Activated CD8-positive, alpha-beta T cell treated with anti-CD3 and anti-CD28 coated beads, Interleukin-2, amount 10 ng/mL, durations not matched to agents 7 days and 5 days (primary cell): ENCODE measurements around the gene FARSA. TPM values are rescaled to one million over a fixed set of nuclear protein-coding genes. Genes with fewer than 3 reads are reported as not detected.
"Not testable (repeated sequence)": the region's sequence is repeated elsewhere in the genome, so short reads cannot be mapped to it uniquely, and the experiment has no call there.

ENCODE experiments used
- ATAC-seq: fragments of 150-1000 bp; cut with Tn5 transposase; one replicate; pipeline ENCODE4 v1.10.0; 2021; ENCODE audit warnings: moderate library complexity
- CTCF ChIA-PET: fragments of 350-600 bp; sonication (Branson Sonifier 250); formaldehyde crosslinking; loops from one replicate; lab custom pipeline; 2021; ENCODE audit warnings: antibody characterized with exemption; lab: Charles Lee
- POLR2A ChIA-PET: fragments of 350-600 bp; sonication (Branson Sonifier 250); formaldehyde crosslinking; loops from one replicate; lab custom pipeline; 2021; ENCODE audit warnings: antibody characterized with exemption; lab: Charles Lee
- DNase-seq: peaks from one replicate; pipeline ENCODE4 v3.0.0-alpha.2; 2020
- H3K27ac Mint-ChIP-seq: one replicate; pipeline ENCODE4 v1.8.0; 2021; ENCODE audit warnings: mild to moderate bottlenecking, mixed read lengths
- H3K27me3 Mint-ChIP-seq: one replicate; pipeline ENCODE4 v1.8.0; 2021; ENCODE audit warnings: low read depth, mixed read lengths
- H3K36me3 Mint-ChIP-seq: one replicate; pipeline ENCODE4 v1.8.0; 2021; ENCODE audit warnings: low read depth, mixed read lengths
- H3K4me1 Mint-ChIP-seq: one replicate; pipeline ENCODE4 v1.8.0; 2021; ENCODE audit warnings: low read depth, mixed read lengths
- H3K4me3 Mint-ChIP-seq: one replicate; pipeline ENCODE4 v1.8.0; 2021; ENCODE audit warnings: mild to moderate bottlenecking, mixed read lengths
- H3K9me3 Mint-ChIP-seq: one replicate; pipeline ENCODE4 v1.8.0; 2022; ENCODE audit warnings: mixed read lengths; ENCODE audit not compliant: insufficient read depth
- total RNA-seq, 2 experiments: library from RNA; stranded (reverse); gene quantifications; one replicate each; pipeline ENCODE4 v1.2.3, GENCODE V29; 2021

The FARSA gene
- total RNA-seq, 2 experiments from 2014 or later, result 98.8 to 106 TPM

GRCh38 chr19:12953799-12954611 lies 20.5 kb upstream of the FARSA start:
- Mint-ChIP-seq H3K36me3 (peaks cover 53% of the 10 kb centered on the region), H3K4me1 (peaks cover 62% of the 10 kb centered on the region), H3K4me3 (no peak overlapping the region), H3K27me3 (no peaks in the 10 kb centered on the region), H3K27ac (peak overlapping the region; percentile 70), H3K9me3 (no peaks in the 10 kb centered on the region)
- DNase-seq (no peak), ATAC-seq (no peak)
- POLR2A ChIA-PET, result interaction anchor here (0.6 to 0.9 kb wide), 3 partner anchors 12 to 188 kb away, joined by 3 read pairs; partner anchors contain the start of gene SYCE2
- CTCF ChIA-PET, result interaction anchor here (1.2 to 5.1 kb wide), 3 partner anchors 11 to 69 kb away, joined by 3 to 53 read pairs (median 11); partner anchors contain the start of gene GCDH

- DNase-seq, result no peak
- no peaks in the 10 kb centered on the region for H3K27me3 Mint-ChIP-seq
- no peaks in the 10 kb centered on the region for H3K9me3 Mint-ChIP-seq
- peaks cover 61% of the 10 kb centered on the region for H3K36me3 Mint-ChIP-seq
- H3K4me3 Mint-ChIP-seq, result no peak overlapping the region
- POLR2A ChIA-PET, result interaction anchor here (0.7 to 0.9 kb wide), 4 partner anchors 12 to 34 kb away, joined by 3 to 5 read pairs (median 3); partner anchors contain the start of genes CALR and SYCE2
- no peak overlapping the region for H3K27ac Mint-ChIP-seq
- peaks cover 65% of the 10 kb centered on the region for H3K4me1 Mint-ChIP-seq
- CTCF ChIA-PET, result interaction anchor here (0.7 to 5.1 kb wide), 3 partner anchors 12 to 171 kb away, joined by 3 to 53 read pairs (median 3); no protein-coding TSS in a partner anchor
- no peak for ATAC-seq
These were observed 19.8 kb upstream of the FARSA start for GRCh38 chr19:12953138-12953798.

GRCh38 chr19:12952488-12953137 lies 19.1 kb upstream of the FARSA start:
- Mint-ChIP-seq H3K4me3 (no peak overlapping the region), H3K36me3 (peaks cover 67% of the 10 kb centered on the region), H3K27ac (no peak overlapping the region), H3K27me3 (no peaks in the 10 kb centered on the region), H3K9me3 (no peaks in the 10 kb centered on the region), H3K4me1 (peaks cover 69% of the 10 kb centered on the region)
- CTCF ChIA-PET, result interaction anchor here (0.7 to 5.1 kb wide), 3 partner anchors 13 to 172 kb away, joined by 3 to 53 read pairs (median 3); no protein-coding TSS in a partner anchor
- ATAC-seq (no peak), DNase-seq (no peak)
- POLR2A ChIA-PET, result interaction anchor here (0.7 kb wide), 2 partner anchors 13 to 15 kb away, joined by 3 to 5 read pairs; partner anchors contain the start of gene CALR

- POLR2A ChIA-PET, result interaction anchor here (0.6 kb wide), 1 partner anchor 10 kb away, joined by 4 read pairs; no protein-coding TSS in a partner anchor
- H3K9me3 Mint-ChIP-seq, ATAC-seq, H3K27me3 Mint-ChIP-seq, CTCF ChIA-PET, DNase-seq, H3K4me3 Mint-ChIP-seq, H3K27ac Mint-ChIP-seq: not testable (repeated sequence)
- peaks cover 70% of the 10 kb centered on the region for H3K36me3 Mint-ChIP-seq
- H3K4me1 Mint-ChIP-seq, result peaks cover 70% of the 10 kb centered on the region
These were observed 18.5 kb upstream of the FARSA start for GRCh38 chr19:12952050-12952449.

- no peaks in the 10 kb centered on the region for H3K9me3 Mint-ChIP-seq
- H3K4me1 Mint-ChIP-seq, result peaks cover 70% of the 10 kb centered on the region
- H3K4me3 Mint-ChIP-seq, result no peak overlapping the region
- ChIA-PET CTCF (interaction anchor here (0.5 to 1.6 kb wide), 3 partner anchors 15 to 503 kb away, joined by 3 to 10 read pairs (median 4); no protein-coding TSS in a partner anchor), POLR2A (interaction anchor here (1.5 kb wide), 1 partner anchor 203 kb away, joined by 3 read pairs; no protein-coding TSS in a partner anchor)
- DNase-seq (no peak), ATAC-seq (no peak)
- H3K27ac Mint-ChIP-seq, result peak overlapping the region; percentile 34
- H3K27me3 Mint-ChIP-seq, result no peaks in the 10 kb centered on the region
- H3K36me3 Mint-ChIP-seq, result peaks cover 81% of the 10 kb centered on the region
These were observed 16.1 kb upstream of the FARSA start for GRCh38 chr19:12949363-12950283.

- ATAC-seq (no peak), DNase-seq (no peak)
- no peaks in the 10 kb centered on the region for H3K9me3 Mint-ChIP-seq
- H3K27ac Mint-ChIP-seq, result no peak overlapping the region
- POLR2A ChIA-PET, result interaction anchor here (1.0 to 1.5 kb wide), 4 partner anchors 11 to 204 kb away, joined by 3 to 6 read pairs (median 4); partner anchors contain the start of genes CALR and FARSA
- peaks cover 68% of the 10 kb centered on the region for H3K4me1 Mint-ChIP-seq
- peaks cover 81% of the 10 kb centered on the region for H3K36me3 Mint-ChIP-seq
- no peaks in the 10 kb centered on the region for H3K27me3 Mint-ChIP-seq
- no peak overlapping the region for H3K4me3 Mint-ChIP-seq
- CTCF ChIA-PET, result interaction anchor here (1.2 to 2.1 kb wide), 2 partner anchors 17 kb away, joined by 4 to 17 read pairs; no protein-coding TSS in a partner anchor
These were observed 15.3 kb upstream of the FARSA start for GRCh38 chr19:12948612-12949362.

- Mint-ChIP-seq H3K4me1 (peaks cover 71% of the 10 kb centered on the region), H3K4me3 (no peak overlapping the region), H3K27me3 (no peaks in the 10 kb centered on the region), H3K9me3 (no peaks in the 10 kb centered on the region), H3K27ac (peak overlapping the region; percentile 54), H3K36me3 (peaks cover 83% of the 10 kb centered on the region)
- DNase-seq (no peak), ATAC-seq (no peak)
- ChIA-PET POLR2A (interaction anchor here (1.0 to 1.3 kb wide), 4 partner anchors 10 to 17 kb away, joined by 3 to 6 read pairs (median 4); partner anchors contain the start of genes CALR and FARSA), CTCF (interaction anchor here (0.5 to 2.1 kb wide), 3 partner anchors 18 to 720 kb away, joined by 3 to 17 read pairs (median 9); no protein-coding TSS in a partner anchor)
These were observed 14.4 kb upstream of the FARSA start for GRCh38 chr19:12947702-12948611.

- peak overlapping the region; percentile 91 for H3K4me3 Mint-ChIP-seq
- peaks cover 73% of the 10 kb centered on the region for H3K4me1 Mint-ChIP-seq
- H3K36me3 Mint-ChIP-seq, result peaks cover 87% of the 10 kb centered on the region
- peak overlapping the region; percentile 92 for H3K27ac Mint-ChIP-seq
- no peak for DNase-seq
- H3K27me3 Mint-ChIP-seq, result no peaks in the 10 kb centered on the region
- CTCF ChIA-PET, result interaction anchor here (0.6 to 2.1 kb wide), 7 partner anchors 8 to 62 kb away, joined by 3 to 17 read pairs (median 5); partner anchors contain the start of gene CALR
- ATAC-seq, result no peak
- no peaks in the 10 kb centered on the region for H3K9me3 Mint-ChIP-seq
- POLR2A ChIA-PET, result interaction anchor here (0.7 to 1.3 kb wide), 7 partner anchors 9 to 155 kb away, joined by 3 to 7 read pairs (median 3); partner anchors contain the start of genes CALR, GADD45GIP1 and JUNB
These were observed 13.4 kb upstream of the FARSA start for GRCh38 chr19:12946731-12947496.
